NCI-H446 treated with DMSO at 0.1 percent for 48 hours (cell line): ENCODE measurements around the gene SLC24A4.

Experiments used
- DNase-seq: peaks from one replicate; lab custom pipeline; 2025; lab: John Stamatoyannopoulos, UW

The SLC24A4 gene

GRCh38 chr14:92316176-92316575, 6.8 kb upstream of the SLC24A4 start:
- no peak for DNase-seq

GRCh38 chr14:92316937-92317336, 6.0 kb upstream of the SLC24A4 start:
- DNase-seq, result no peak

- no peak for DNase-seq
Measured at GRCh38 chr14:92317511-92317910, 5.5 kb upstream of the SLC24A4 start.

- no peak for DNase-seq
Measured at GRCh38 chr14:92321701-92322100, 1.3 kb upstream of the SLC24A4 start.

- DNase-seq, result no peak
Measured at GRCh38 chr14:92322516-92322915, 449 bp upstream of the SLC24A4 start.

- DNase-seq, result no peak
Measured at GRCh38 chr14:92323916-92324818, 1.2 kb downstream of the SLC24A4 start.

- DNase-seq, result no peak
Measured at GRCh38 chr14:92325835-92326234, 2.9 kb downstream of the SLC24A4 start.

- no peak for DNase-seq
Measured at GRCh38 chr14:92328664-92329255, 5.8 kb downstream of the SLC24A4 start.

GRCh38 chr14:92334050-92334449, 11.1 kb downstream of the SLC24A4 start:
- no peak for DNase-seq

- DNase-seq, result no peak
Measured at GRCh38 chr14:92336363-92336762, 13.4 kb downstream of the SLC24A4 start.

- DNase-seq, result no peak
Measured at GRCh38 chr14:92339426-92339825, 16.5 kb downstream of the SLC24A4 start.

GRCh38 chr14:92340071-92340470, 17.1 kb downstream of the SLC24A4 start:
- no peak for DNase-seq

GRCh38 chr14:92340931-92341330, 18.0 kb downstream of the SLC24A4 start:
- no peak for DNase-seq

GRCh38 chr14:92341791-92342190, 18.8 kb downstream of the SLC24A4 start:
- DNase-seq, result no peak

GRCh38 chr14:92348154-92348553, 25.2 kb downstream of the SLC24A4 start:
- DNase-seq, result no peak

- no peak for DNase-seq
Measured at GRCh38 chr14:92351750-92352149, 28.8 kb downstream of the SLC24A4 start.

GRCh38 chr14:92352158-92352985, 29.4 kb downstream of the SLC24A4 start:
- no peak for DNase-seq

- no peak for DNase-seq
Measured at GRCh38 chr14:92353447-92353846, 30.5 kb downstream of the SLC24A4 start.

GRCh38 chr14:92356677-92357076, 33.7 kb downstream of the SLC24A4 start:
- no peak for DNase-seq

GRCh38 chr14:92360651-92361370, 37.8 kb downstream of the SLC24A4 start:
- no peak for DNase-seq

- DNase-seq, result peak; percentile 43
Measured at GRCh38 chr14:92362781-92363235, 39.8 kb downstream of the SLC24A4 start.

- no peak for DNase-seq
Measured at GRCh38 chr14:92366237-92366636, 43.3 kb downstream of the SLC24A4 start.
